Keratinocyte (primary cell): ENCODE results near the gene ADM2. TPM values are rescaled to one million over a fixed set of nuclear protein-coding genes. Genes with fewer than 3 reads are reported as not detected.

Experiments
- DNase-seq: peaks from one replicate; pipeline ENCODE4 v3.0.0-alpha.2; 2011; ENCODE audit warnings: low read depth, missing footprints, low spot score
- FAIRE-seq: peaks from 2 replicates; lab custom pipeline; 2011; peaks lifted over from hg19 to GRCh38; lab: Jason Lieb, UNC
- H2AFZ ChIP-seq: 2 replicates; pipeline ENCODE4 v1.6.0; 2012; ENCODE audit warnings: low read length, control low read depth, inconsistent platforms; ENCODE audit not compliant: control insufficient read depth
- H3K27ac ChIP-seq: 2 replicates; pipeline ENCODE4 v1.5.1; 2011; ENCODE audit warnings: low read length; ENCODE audit not compliant: control insufficient read depth, insufficient read depth
- H3K27me3 ChIP-seq: 3 replicates; pipeline ENCODE4 v1.6.0; 2011; ENCODE audit warnings: low read length; ENCODE audit not compliant: control insufficient read depth, insufficient read depth; ENCODE audit errors: extremely low read depth
- H3K36me3 ChIP-seq, 2 experiments: 2 replicates in 1 of 2; 3 replicates in 1 of 2; pipeline ENCODE4 v1.5.1; 2011; ENCODE audit warnings: low read length in 2 of 2, mild to moderate bottlenecking in 1 of 2; ENCODE audit not compliant: control insufficient read depth in 2 of 2, insufficient read depth in 2 of 2; ENCODE audit errors: extremely low read depth in 1 of 2
- H3K4me1 ChIP-seq: 3 replicates; pipeline ENCODE4 v1.5.1; 2011; ENCODE audit warnings: low read length; ENCODE audit not compliant: control insufficient read depth, insufficient read depth; ENCODE audit errors: extremely low read depth
- H3K4me2 ChIP-seq: 3 replicates; pipeline ENCODE4 v1.6.0; 2011; ENCODE audit warnings: low read depth, low read length; ENCODE audit not compliant: control insufficient read depth, insufficient read depth; ENCODE audit errors: extremely low read depth
- H3K4me3 ChIP-seq, 3 experiments: fragments of 200-600 bp in 1 of 3; sonication (generic) in 1 of 3; 2 replicates in 2 of 3; 3 replicates in 1 of 3; pipeline ENCODE4 v1.5.1; 2011 to 2016; ENCODE audit warnings: low read length in 3 of 3, mild to moderate bottlenecking in 3 of 3, control low read depth in 2 of 3, inconsistent platforms in 1 of 3, low read depth in 1 of 3, mixed read lengths in 1 of 3, mixed run types in 1 of 3, moderate library complexity in 1 of 3; ENCODE audit not compliant: control insufficient read depth in 2 of 3, insufficient read depth in 2 of 3; ENCODE audit errors: extremely low read depth in 1 of 3
- H3K79me2 ChIP-seq: 2 replicates; pipeline ENCODE4 v1.6.0; 2012; ENCODE audit warnings: low read length; ENCODE audit not compliant: control insufficient read depth, insufficient read depth
- H3K9ac ChIP-seq: 3 replicates; pipeline ENCODE4 v1.6.0; 2011; ENCODE audit warnings: low read length; ENCODE audit not compliant: control insufficient read depth, insufficient read depth; ENCODE audit errors: extremely low read depth
- H3K9me1 ChIP-seq: 3 replicates; pipeline ENCODE4 v1.6.0; 2011; ENCODE audit warnings: low read length; ENCODE audit not compliant: control insufficient read depth, insufficient read depth; ENCODE audit errors: extremely low read depth
- H3K9me3 ChIP-seq: 2 replicates; pipeline ENCODE4 v1.5.1; 2012; ENCODE audit warnings: low read depth, low read length; ENCODE audit not compliant: control insufficient read depth
- H4K20me1 ChIP-seq: 3 replicates; pipeline ENCODE4 v1.6.0; 2011; ENCODE audit warnings: low read length; ENCODE audit not compliant: control insufficient read depth, insufficient read depth; ENCODE audit errors: extremely low read depth
- EZH2 ChIP-seq: IDR thresholded peaks from one replicate; pipeline ENCODE4 v1.6.1; 2012; ENCODE audit warnings: inconsistent platforms, mild to moderate bottlenecking, low read length, moderate library complexity
- dilution Hi-C: fragments of 300-500 bp; cut with MboI; formaldehyde crosslinking; loops from one replicate; pipeline ENCODE4 v1.7.0; 2020; ENCODE audit warnings: low sequenced_read_pairs; ENCODE audit not compliant: extremely low pct_ligation_motif_present
- polyA plus RNA-seq, 5 experiments: library from polyadenylated mRNA; depleted of rRNA in 3 of 5; stranded (reverse) in 3 of 5; stranded (forward) in 1 of 5; unstranded in 1 of 5; fragments of >200 nt; gene quantifications; 1 replicate in 1 of 5; 2 replicates in 3 of 5; 3 replicates in 1 of 5; pipeline versions ENCODE4 v1.2.1 to v1.2.3, GENCODE V29; 2011 to 2012; ENCODE audit warnings: missing spikeins in 2 of 5, low read depth in 1 of 5, low replicate concordance in 1 of 5
- TF ChIP-seq, protein P1 (sequence below), 3 experiments: IDR thresholded peaks in 1 of 3; conservative IDR thresholded peaks in 1 of 3; optimal IDR thresholded peaks in 1 of 3; 2 replicates in 2 of 3; 3 replicates in 1 of 3; pipeline versions ENCODE3 to v1.5.1; 2011; ENCODE audit warnings: low read length in 3 of 3, mild to moderate bottlenecking in 3 of 3, moderate library complexity in 2 of 3, control low read depth in 1 of 3, inconsistent platforms in 1 of 3; ENCODE audit not compliant: insufficient read depth in 2 of 3; ENCODE audit errors: extremely low read depth in 1 of 3

The ADM2 gene
- polyA plus RNA-seq, 1 donor (not counting 4 experiments of a cell fraction or from before 2014, with no cell fraction given) = 0.21 TPM

DNA sequence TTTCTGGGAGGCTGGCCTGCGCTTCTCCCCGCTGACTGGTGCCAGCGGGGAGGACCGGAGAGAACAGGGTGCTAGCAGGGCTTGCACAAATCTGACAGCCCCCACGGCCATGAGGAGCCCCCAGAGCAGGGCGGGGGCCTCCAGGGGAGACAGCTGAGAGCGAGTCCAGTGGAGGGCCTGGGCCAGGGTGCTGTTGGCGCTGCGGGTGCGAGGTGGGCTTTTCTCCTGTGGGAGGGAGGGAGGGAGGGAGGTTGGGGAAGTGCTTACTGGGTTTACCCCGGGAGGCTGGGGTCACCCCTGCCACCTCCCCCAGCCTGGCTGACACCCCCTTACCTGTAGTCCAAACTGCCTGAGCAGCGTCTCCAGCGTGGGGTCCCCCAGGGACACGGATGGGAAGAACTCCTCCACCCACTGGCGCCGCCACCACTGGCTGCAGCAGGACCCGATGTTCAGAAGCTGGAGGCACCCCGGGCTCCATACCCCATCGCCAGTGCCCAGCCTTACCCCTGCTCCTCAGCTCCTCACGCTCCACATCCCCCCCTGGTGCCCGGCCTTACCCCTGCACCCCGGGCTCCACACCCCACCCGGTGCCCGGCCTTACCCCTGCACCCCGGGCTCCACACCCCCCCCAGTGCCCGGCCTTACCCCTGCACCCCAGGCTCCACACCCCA lies 22.3 kb downstream of the ADM2 start:
- TF ChIP-seq, protein P1, sequence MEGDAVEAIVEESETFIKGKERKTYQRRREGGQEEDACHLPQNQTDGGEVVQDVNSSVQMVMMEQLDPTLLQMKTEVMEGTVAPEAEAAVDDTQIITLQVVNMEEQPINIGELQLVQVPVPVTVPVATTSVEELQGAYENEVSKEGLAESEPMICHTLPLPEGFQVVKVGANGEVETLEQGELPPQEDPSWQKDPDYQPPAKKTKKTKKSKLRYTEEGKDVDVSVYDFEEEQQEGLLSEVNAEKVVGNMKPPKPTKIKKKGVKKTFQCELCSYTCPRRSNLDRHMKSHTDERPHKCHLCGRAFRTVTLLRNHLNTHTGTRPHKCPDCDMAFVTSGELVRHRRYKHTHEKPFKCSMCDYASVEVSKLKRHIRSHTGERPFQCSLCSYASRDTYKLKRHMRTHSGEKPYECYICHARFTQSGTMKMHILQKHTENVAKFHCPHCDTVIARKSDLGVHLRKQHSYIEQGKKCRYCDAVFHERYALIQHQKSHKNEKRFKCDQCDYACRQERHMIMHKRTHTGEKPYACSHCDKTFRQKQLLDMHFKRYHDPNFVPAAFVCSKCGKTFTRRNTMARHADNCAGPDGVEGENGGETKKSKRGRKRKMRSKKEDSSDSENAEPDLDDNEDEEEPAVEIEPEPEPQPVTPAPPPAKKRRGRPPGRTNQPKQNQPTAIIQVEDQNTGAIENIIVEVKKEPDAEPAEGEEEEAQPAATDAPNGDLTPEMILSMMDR (optimal IDR thresholded peaks at IDR 0.05 in 1 of 3, IDR thresholded peaks at IDR 0.05 in 1 of 3, conservative IDR thresholded peaks at IDR 0.05 in 1 of 3; ENCODE audit: extremely low read depth in 1 of 3, insufficient read depth in 2 of 3, low read length in 3 of 3) = peak in 2 of 3 experiments; percentile 9 to 13
- no peak for TF ChIP-seq EZH2
- peaks cover 15% of the 10 kb centered on the region for H3K79me2 ChIP-seq
- H3K9me3 ChIP-seq = no peaks in the 10 kb centered on the region
- no peaks in the 10 kb centered on the region for H3K27me3 ChIP-seq
- H3K27ac ChIP-seq = no peak overlapping the region
- dilution Hi-C loops = no loop called here
- peaks cover 10% of the 10 kb centered on the region for H3K4me1 ChIP-seq
- no peak overlapping the region for H3K4me2 ChIP-seq
- no peak for DNase-seq
- no peak overlapping the region for H3K9ac ChIP-seq
- no peaks in the 10 kb centered on the region for H4K20me1 ChIP-seq
- FAIRE-seq = no peak
- H2AFZ ChIP-seq = no peak overlapping the region
- H3K4me3 ChIP-seq = no peak overlapping the region
- H3K9me1 ChIP-seq = no peaks in the 10 kb centered on the region
- H3K36me3 ChIP-seq = peaks cover 6 to 17% of the 10 kb centered on the region in 2 experiments

DNA sequence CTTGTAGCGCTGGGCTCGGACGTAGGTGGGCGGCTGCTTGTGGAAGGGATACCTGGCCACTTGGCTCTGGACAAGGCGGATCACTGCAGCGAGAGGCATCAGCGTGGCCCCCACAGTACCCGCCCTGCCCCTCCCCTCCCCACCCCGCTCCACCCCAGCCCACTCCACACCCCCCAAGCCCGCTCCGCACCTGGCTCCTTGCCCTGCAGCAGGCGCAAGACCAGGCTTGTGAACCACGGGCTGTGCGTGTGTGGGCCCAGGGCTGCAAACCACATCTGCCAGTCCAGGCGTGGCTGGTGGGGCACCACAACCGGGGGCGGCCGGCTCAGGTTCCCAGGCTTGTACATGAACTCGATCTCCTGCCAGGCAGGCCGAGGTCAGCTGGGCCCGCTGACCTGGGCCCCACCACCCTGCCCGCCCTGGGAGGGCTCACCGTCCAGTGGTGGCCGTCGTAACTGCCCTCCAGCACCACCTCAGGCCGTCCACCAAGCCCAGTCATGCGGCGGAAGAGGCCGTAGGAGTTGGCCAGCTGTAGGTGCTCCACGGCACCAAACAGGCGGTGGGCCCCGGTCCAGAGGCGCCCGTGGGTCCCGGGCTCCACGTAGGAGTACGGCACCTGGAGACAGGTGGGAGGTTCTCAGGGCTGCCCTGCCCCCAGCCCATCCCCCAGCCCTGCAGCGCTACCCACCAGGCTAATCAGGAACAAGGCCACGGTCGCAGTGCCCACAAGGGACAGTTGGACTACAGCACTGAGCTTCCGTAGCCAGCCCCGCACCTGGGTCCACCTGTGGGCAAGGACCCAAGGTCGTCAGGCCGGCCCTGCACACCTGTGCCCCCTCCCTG lies 23.2 kb downstream of the ADM2 start:
- Histone ChIP-seq H3K4me2 (no peak overlapping the region), H3K36me3 (peaks cover 6 to 17% of the 10 kb centered on the region in 2 experiments), H3K9ac (no peak overlapping the region), H3K4me1 (peaks cover 17% of the 10 kb centered on the region), H2AFZ (no peak overlapping the region), H3K9me3 (no peaks in the 10 kb centered on the region), H4K20me1 (no peaks in the 10 kb centered on the region), H3K79me2 (peaks cover 25% of the 10 kb centered on the region), H3K27ac (no peak overlapping the region), H3K4me3 (peak overlapping the region in 1 of 3 experiments; percentile 13), H3K9me1 (no peaks in the 10 kb centered on the region), H3K27me3 (no peaks in the 10 kb centered on the region)
- TF ChIP-seq, protein P1 (optimal IDR thresholded peaks at IDR 0.05 in 1 of 3, IDR thresholded peaks at IDR 0.05 in 1 of 3, conservative IDR thresholded peaks at IDR 0.05 in 1 of 3; ENCODE audit: extremely low read depth in 1 of 3, insufficient read depth in 2 of 3, low read length in 3 of 3) = no peak
- no peak for TF ChIP-seq EZH2
- no peak for DNase-seq
- dilution Hi-C loops = no loop called here
- no peak for FAIRE-seq
